SK-N-SH (cell line): ENCODE measurements around the gene RPL10. TPM values are rescaled to one million over a fixed set of nuclear protein-coding genes. Genes with fewer than 3 reads are reported as not detected.

Experiments
- CTCF ChIA-PET: fragments of 300-600, 350-600 bp; formaldehyde crosslinking; extraction: SDS; loops from one replicate; lab custom pipeline; 2021; lab: Yijun Ruan, JAX
- POLR2A ChIA-PET: fragments of 350-600 bp; sonication (Branson Sonifier 250); formaldehyde crosslinking; extraction: SDS; loops from one replicate; lab custom pipeline; 2020; ENCODE audit warnings: antibody characterized with exemption, inconsistent platforms; lab: Yijun Ruan, JAX
- DNase-seq: peaks from one replicate; pipeline ENCODE4 v3.0.0; 2012
- H2AFZ ChIP-seq: fragments of 200-600 bp; sonication (generic); 2 replicates; pipeline ENCODE4 v1.8.1; 2016; ENCODE audit warnings: antibody characterized with exemption, mild to moderate bottlenecking, low read depth
- H3F3A ChIP-seq: fragments of 200-600 bp; sonication (generic); replicated peaks from 2 replicates; pipeline ENCODE3; 2016; ENCODE audit warnings: antibody characterized with exemption, mild to moderate bottlenecking; ENCODE audit not compliant: insufficient read depth
- H3K27ac ChIP-seq, 2 experiments: fragments of 200-500 bp in 1 of 2; fragments of 200-600 bp in 1 of 2; sonication (Bioruptor generic) in 1 of 2; sonication (generic), shearing (Covaris generic) in 1 of 2; 2 replicates each; pipeline versions ENCODE4 v1.5.1 to v1.6.1; 2014 to 2016; ENCODE audit warnings: low read depth in 2 of 2, inconsistent platforms in 1 of 2, low read length in 1 of 2, mild to moderate bottlenecking in 1 of 2, mixed read lengths in 1 of 2
- H3K27me3 ChIP-seq: fragments of 200-600 bp; sonication (generic), shearing (Covaris generic); 2 replicates; pipeline ENCODE4 v1.6.1; 2016; ENCODE audit warnings: mixed run types; ENCODE audit not compliant: insufficient read depth
- H3K36me3 ChIP-seq, 2 experiments: fragments of 200-500 bp in 1 of 2; fragments of 200-600 bp in 1 of 2; sonication (Bioruptor generic) in 1 of 2; sonication (generic) in 1 of 2; replicated peaks in 1 of 2; 2 replicates each; pipeline versions ENCODE3 to v1.5.1; 2014 to 2016; ENCODE audit warnings: low read length in 1 of 2, mild to moderate bottlenecking in 1 of 2; ENCODE audit not compliant: insufficient read depth in 2 of 2, control insufficient read depth in 1 of 2
- H3K4me1 ChIP-seq, 2 experiments: fragments of 200-500 bp in 1 of 2; fragments of 200-600 bp in 1 of 2; sonication (Bioruptor generic) in 1 of 2; sonication (generic), shearing (Covaris generic) in 1 of 2; 2 replicates each; pipeline versions ENCODE4 v1.5.1 to v1.6.1; 2014 to 2016; ENCODE audit warnings: low read depth in 1 of 2, low read length in 1 of 2, mixed run types in 1 of 2; ENCODE audit not compliant: insufficient read depth in 2 of 2, control insufficient read depth in 1 of 2
- H3K4me2 ChIP-seq: fragments of 200-600 bp; sonication (generic), shearing (Covaris generic); 2 replicates; pipeline ENCODE4 v1.6.1; 2017; ENCODE audit warnings: mixed run types
- H3K4me3 ChIP-seq, 2 experiments: fragments of 200-500 bp in 1 of 2; fragments of 200-600 bp in 1 of 2; sonication (Bioruptor generic) in 1 of 2; sonication (generic), shearing (Covaris generic) in 1 of 2; 2 replicates each; pipeline versions ENCODE4 v1.5.1 to v1.8.1; 2014 to 2016; ENCODE audit warnings: low read depth in 2 of 2, inconsistent platforms in 1 of 2, low read length in 1 of 2, mild to moderate bottlenecking in 1 of 2, mixed read lengths in 1 of 2, moderate library complexity in 1 of 2
- H3K79me2 ChIP-seq: fragments of 200-600 bp; sonication (generic); 2 replicates; pipeline ENCODE4 v1.8.1; 2017; ENCODE audit warnings: mild to moderate bottlenecking; ENCODE audit not compliant: insufficient read depth
- H3K9ac ChIP-seq: fragments of 200-600 bp; sonication (generic); 2 replicates; pipeline ENCODE4 v1.6.1; 2017; ENCODE audit warnings: mixed run types
- H3K9me2 ChIP-seq: fragments of 200-600 bp; sonication (generic); 2 replicates; pipeline ENCODE4 v1.6.1; 2017; ENCODE audit warnings: mixed run types
- H3K9me3 ChIP-seq: fragments of 200-600 bp; sonication (generic); 2 replicates; pipeline ENCODE4 v1.6.1; 2017; ENCODE audit warnings: mixed run types, mild to moderate bottlenecking, moderate library complexity
- H4K20me1 ChIP-seq: fragments of 200-600 bp; sonication (generic); 2 replicates; pipeline ENCODE4 v1.6.1; 2017; ENCODE audit warnings: mild to moderate bottlenecking, mixed run types; ENCODE audit not compliant: insufficient read depth
- CHD2 ChIP-seq: fragments of 150-350 bp; IDR thresholded peaks from 2 replicates; pipeline ENCODE4 v1.6.1; 2018; ENCODE audit warnings: low read length; ENCODE audit not compliant: partially characterized antibody
- ELF1 ChIP-seq: IDR thresholded peaks from 2 replicates; pipeline ENCODE4 v1.4.0; 2012
- FOXJ3 ChIP-seq: sonication (generic); formaldehyde crosslinking; IDR thresholded peaks from 2 replicates; pipeline ENCODE4 v1.5.1; 2020; ENCODE audit warnings: mild to moderate bottlenecking, missing genetic modification reagents
- FOXM1 ChIP-seq: IDR thresholded peaks from 2 replicates; pipeline ENCODE4 v1.4.0; 2012; ENCODE audit warnings: low read depth, mild to moderate bottlenecking
- GABPA ChIP-seq: IDR thresholded peaks from 2 replicates; pipeline ENCODE4 v1.4.0; 2012; ENCODE audit warnings: low read depth, mild to moderate bottlenecking
- IRF3 ChIP-seq: fragments of 150-350 bp; IDR thresholded peaks from 2 replicates; pipeline ENCODE4 v1.6.1; 2016; ENCODE audit warnings: mild to moderate bottlenecking, low read depth, low read length
- NFIC ChIP-seq: IDR thresholded peaks from 2 replicates; pipeline ENCODE4 v1.4.0; 2012; ENCODE audit warnings: borderline replicate concordance
- PBX3 ChIP-seq: IDR thresholded peaks from 2 replicates; pipeline ENCODE4; 2012
- RCOR1 ChIP-seq: fragments of 150-350 bp; IDR thresholded peaks from 2 replicates; pipeline ENCODE4 v1.6.1; 2017; ENCODE audit warnings: antibody characterized with exemption, low read length
- RFX5 ChIP-seq: IDR thresholded peaks from 2 replicates; pipeline ENCODE4 v1.6.1; 2012; ENCODE audit warnings: mild to moderate bottlenecking, improper control_type of control experiment, low read length
- SIN3A ChIP-seq: IDR thresholded peaks from 2 replicates; pipeline ENCODE4 v1.6.1; 2012; ENCODE audit warnings: low read depth, mild to moderate bottlenecking, low read length, moderate library complexity, borderline replicate concordance
- TAF1 ChIP-seq: IDR thresholded peaks from 2 replicates; pipeline ENCODE4 v1.6.1; 2012; ENCODE audit warnings: low read depth, mild to moderate bottlenecking, low read length, moderate library complexity, borderline replicate concordance
- TEAD4 ChIP-seq: IDR thresholded peaks from 2 replicates; pipeline ENCODE4 v1.4.0; 2012; ENCODE audit warnings: mild to moderate bottlenecking, borderline replicate concordance; ENCODE audit not compliant: insufficient read depth
- WGBS: methylation state at CpG from one replicate; pipeline ENCODE4 v1.1.6; 2017; ENCODE audit warnings: low lambda C conversion rate; 5-methylcytosine and 5-hydroxymethylcytosine counted together
- polyA plus RNA-seq, 3 experiments: library from polyadenylated mRNA; depleted of rRNA; stranded (reverse); fragments of >200 nt; gene quantifications; 2 replicates each; pipeline ENCODE4 v1.2.3, GENCODE V29; 2012
- TF ChIP-seq, protein P1 (sequence below): fragments of 150-350 bp; IDR thresholded peaks from 2 replicates; pipeline ENCODE4 v1.6.1; 2017; ENCODE audit warnings: antibody characterized with exemption, low read length, low read depth, borderline replicate concordance
- TF ChIP-seq, protein P2 (sequence below): fragments of 200-600 bp; sonication (generic); IDR thresholded peaks from 2 replicates; pipeline ENCODE4 v1.6.1; 2017; ENCODE audit warnings: antibody characterized with exemption, mild to moderate bottlenecking, moderate library complexity

RPL10 gene
- polyA plus RNA-seq, 1 of the 3 experiments (the other 2 are of a cell fraction), result 4,562 TPM

DNA sequence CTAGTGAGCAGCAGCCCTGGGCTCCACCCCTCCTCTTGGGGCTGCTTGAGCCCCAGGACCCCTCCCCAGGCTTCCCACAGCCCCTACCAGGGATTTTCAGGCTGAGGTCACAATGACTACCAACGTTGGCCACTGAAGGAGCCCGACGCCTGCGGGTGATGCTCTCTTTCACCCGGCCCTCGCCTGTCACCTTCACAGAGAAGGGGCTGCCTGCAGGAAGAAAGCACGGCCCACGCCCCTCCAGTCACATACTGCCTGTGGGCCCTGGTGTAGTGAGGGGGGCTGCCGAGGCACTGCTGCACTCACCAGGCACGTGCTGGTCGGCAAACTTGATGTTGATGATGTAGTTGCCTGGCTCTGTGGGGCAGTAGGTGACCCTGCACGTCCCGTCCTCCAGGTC is 45.7 kb upstream of the RPL10 start:
- Histone ChIP-seq H3K9me2 (no peaks in the 10 kb centered on the region), H3K27me3 (no peaks in the 10 kb centered on the region), H3K4me1 (peaks cover 0 to under 1% of the 10 kb centered on the region in 2 experiments; a peak in 1 of 4 replicates), H3K4me2 (no peak overlapping the region), H3K9me3 (no peaks in the 10 kb centered on the region), H3K9ac (no peak overlapping the region)
- 56% methylated on average over 9 of the region's 13 CpGs for WGBS
- ChIA-PET CTCF (no interaction called here), POLR2A (no interaction called here)
- TF ChIP-seq GABPA (no peak), FOXM1 (no peak), IRF3 (no peak), NFIC (no peak), FOXJ3 (CRISPR knock-in tag) (no peak), PBX3 (no peak), RFX5 (no peak), SIN3A (no peak), CHD2 (no peak), RCOR1 (no peak)
- TF ChIP-seq, protein P1, sequence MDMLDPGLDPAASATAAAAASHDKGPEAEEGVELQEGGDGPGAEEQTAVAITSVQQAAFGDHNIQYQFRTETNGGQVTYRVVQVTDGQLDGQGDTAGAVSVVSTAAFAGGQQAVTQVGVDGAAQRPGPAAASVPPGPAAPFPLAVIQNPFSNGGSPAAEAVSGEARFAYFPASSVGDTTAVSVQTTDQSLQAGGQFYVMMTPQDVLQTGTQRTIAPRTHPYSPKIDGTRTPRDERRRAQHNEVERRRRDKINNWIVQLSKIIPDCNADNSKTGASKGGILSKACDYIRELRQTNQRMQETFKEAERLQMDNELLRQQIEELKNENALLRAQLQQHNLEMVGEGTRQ, result no peak
- TF ChIP-seq, all 33 proteins: peak for 0
- Histone ChIP-seq H3F3A (peaks cover 57% of the 10 kb centered on the region), H3K79me2 (peaks cover 11% of the 10 kb centered on the region), H3K27ac (no peak overlapping the region), H3K36me3 (peaks cover 6 to 69% of the 10 kb centered on the region in 2 experiments), H4K20me1 (peaks cover 98% of the 10 kb centered on the region), H2AFZ (no peak overlapping the region), H3K4me3 (no peak overlapping the region)
- DNase-seq, result no peak

GRCh38 chrX:154353172-154353843 is 44.9 kb upstream of the RPL10 start:
- ChIA-PET CTCF (no interaction called here), POLR2A (interaction anchor here (1.3 kb wide), 1 partner anchor 14 kb away, joined by 4 read pairs; no protein-coding TSS in a partner anchor)
- H3K9ac ChIP-seq, result no peak overlapping the region
- H3K27ac ChIP-seq, result no peak overlapping the region; a peak in 1 of 4 replicates
- WGBS, result 85% methylated on average over 5 of the region's 24 CpGs
- H3K36me3 ChIP-seq, result peaks cover 6 to 76% of the 10 kb centered on the region in 2 experiments
- peaks cover 19% of the 10 kb centered on the region for H3K79me2 ChIP-seq
- no peaks in the 10 kb centered on the region for H3K27me3 ChIP-seq
- H3K9me3 ChIP-seq, result no peaks in the 10 kb centered on the region
- TF ChIP-seq ELF1 (no peak), TAF1 (no peak), CHD2 (no peak), TEAD4 (no peak)
- TF ChIP-seq, protein P2, sequence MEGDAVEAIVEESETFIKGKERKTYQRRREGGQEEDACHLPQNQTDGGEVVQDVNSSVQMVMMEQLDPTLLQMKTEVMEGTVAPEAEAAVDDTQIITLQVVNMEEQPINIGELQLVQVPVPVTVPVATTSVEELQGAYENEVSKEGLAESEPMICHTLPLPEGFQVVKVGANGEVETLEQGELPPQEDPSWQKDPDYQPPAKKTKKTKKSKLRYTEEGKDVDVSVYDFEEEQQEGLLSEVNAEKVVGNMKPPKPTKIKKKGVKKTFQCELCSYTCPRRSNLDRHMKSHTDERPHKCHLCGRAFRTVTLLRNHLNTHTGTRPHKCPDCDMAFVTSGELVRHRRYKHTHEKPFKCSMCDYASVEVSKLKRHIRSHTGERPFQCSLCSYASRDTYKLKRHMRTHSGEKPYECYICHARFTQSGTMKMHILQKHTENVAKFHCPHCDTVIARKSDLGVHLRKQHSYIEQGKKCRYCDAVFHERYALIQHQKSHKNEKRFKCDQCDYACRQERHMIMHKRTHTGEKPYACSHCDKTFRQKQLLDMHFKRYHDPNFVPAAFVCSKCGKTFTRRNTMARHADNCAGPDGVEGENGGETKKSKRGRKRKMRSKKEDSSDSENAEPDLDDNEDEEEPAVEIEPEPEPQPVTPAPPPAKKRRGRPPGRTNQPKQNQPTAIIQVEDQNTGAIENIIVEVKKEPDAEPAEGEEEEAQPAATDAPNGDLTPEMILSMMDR, result no peak
- H2AFZ ChIP-seq, result no peak overlapping the region
- no peak for DNase-seq
- peaks cover 61% of the 10 kb centered on the region for H3F3A ChIP-seq
- H3K4me2 ChIP-seq, result no peak overlapping the region
- no peaks in the 10 kb centered on the region for H3K9me2 ChIP-seq
- peaks cover 100% of the 10 kb centered on the region for H4K20me1 ChIP-seq
- H3K4me1 ChIP-seq, result no peaks in the 10 kb centered on the region; a peak in 1 of 4 replicates
- H3K4me3 ChIP-seq, result no peak overlapping the region
